Stimulated activated naive CD8-positive, alpha-beta T cell treated with anti-CD3 and anti-CD28 coated beads, Interleukin-15, amount 100 ng/mL, for 72 hours (primary cell): ENCODE results near the gene CDA.
A peak's percentile ranks its signal among the peaks of the same experiment; 100 is the strongest.

Source experiments
- ATAC-seq: fragments of 150-1000 bp; cut with Tn5 transposase; 2 replicates; pipeline ENCODE4 v1.10.0; 2021; ENCODE audit warnings: mild to moderate bottlenecking, moderate library complexity
- DNase-seq, 2 donors: peaks; one replicate each; pipeline ENCODE4 v3.0.0; 2021 to 2022
- H3K27ac Mint-ChIP-seq, 2 donors: one replicate each; pipeline ENCODE4 v1.8.0; 2022; ENCODE audit warnings: mild to moderate bottlenecking in 2 of 2, mixed read lengths in 2 of 2, moderate library complexity in 2 of 2
- H3K27me3 Mint-ChIP-seq: one replicate; pipeline ENCODE4 v1.8.0; 2022; ENCODE audit warnings: mixed read lengths
- H3K4me1 Mint-ChIP-seq: one replicate; pipeline ENCODE4 v1.8.0; 2022; ENCODE audit warnings: mild to moderate bottlenecking, mixed read lengths
- H3K4me3 Mint-ChIP-seq, 2 donors: one replicate each; pipeline ENCODE4 v1.8.0; 2022; ENCODE audit warnings: mild to moderate bottlenecking in 2 of 2, mixed read lengths in 2 of 2, moderate library complexity in 1 of 2
- H3K9me3 Mint-ChIP-seq, 2 donors: one replicate each; pipeline ENCODE4 v1.8.0; 2022; ENCODE audit warnings: mixed read lengths in 2 of 2

Gene CDA

DNA sequence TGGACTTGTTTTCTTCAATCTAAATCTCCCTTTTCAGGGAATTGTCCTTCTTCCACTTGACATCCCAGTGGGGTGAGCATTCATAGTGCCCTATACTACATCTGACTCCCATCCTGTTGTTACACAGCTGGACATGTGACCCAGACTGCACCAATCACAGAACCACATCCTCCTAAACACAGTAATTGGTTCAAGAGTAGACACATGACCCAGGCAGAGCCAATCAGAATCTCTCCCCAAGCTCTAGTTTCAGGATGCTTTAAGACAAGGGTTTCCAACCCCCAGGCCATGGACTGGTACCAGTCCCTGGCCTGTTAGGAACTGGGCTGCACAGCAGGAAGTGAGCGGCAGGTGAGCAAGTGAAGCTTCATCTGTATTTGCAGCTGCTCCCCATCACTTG is 77.9 kb downstream of the CDA start:
- Mint-ChIP-seq H3K9me3 (no peaks in the 10 kb centered on the region), H3K27me3 (no peaks in the 10 kb centered on the region), H3K4me3 (peak overlapping the region in 1 of 2 donors; percentile 16), H3K4me1 (peaks cover 17% of the 10 kb centered on the region), H3K27ac (peak overlapping the region in 1 of 2 donors; percentile 17)
- no peak for DNase-seq
- peak; percentile 82 for ATAC-seq
